Subcutaneous adipose tissue (tissue), 4 donors: ENCODE results near the gene NHLRC2. TPM values are rescaled to one million over a fixed set of nuclear protein-coding genes. Genes with fewer than 3 reads are reported as not detected.

Experiments used
- CTCF ChIP-seq: fragments of 450-650 bp; IDR thresholded peaks from one replicate; pipeline ENCODE4 v1.5.1; 2016; ENCODE audit warnings: low read depth, mild to moderate bottlenecking, control low read depth, antibody characterized with exemption, moderate library complexity
- total RNA-seq, 4 donors: library from RNA; depleted of rRNA; stranded (reverse); fragments of >200 nt; gene quantifications; one replicate each; pipeline ENCODE4 v1.1.0, GENCODE V29; 2016

Gene NHLRC2
- total RNA-seq, 4 donors from 2014 or later, result 25.0 to 68.6 (median 45.6) TPM

- TF ChIP-seq CTCF, result no peak
Observed at GRCh38 chr10:113867904-113868303, 13.4 kb downstream of the NHLRC2 start.

- no peak for TF ChIP-seq CTCF
Observed at GRCh38 chr10:113869789-113870188, 15.3 kb downstream of the NHLRC2 start.

- TF ChIP-seq CTCF, result no peak
Observed at GRCh38 chr10:113872139-113873030, 17.9 kb downstream of the NHLRC2 start.

- no peak for TF ChIP-seq CTCF
Observed at GRCh38 chr10:113875212-113875611, 20.8 kb downstream of the NHLRC2 start.

GRCh38 chr10:113876461-113876860 is 22.0 kb downstream of the NHLRC2 start:
- TF ChIP-seq CTCF, result no peak

- no peak for TF ChIP-seq CTCF
Observed at GRCh38 chr10:113879691-113880090, 25.2 kb downstream of the NHLRC2 start.

GRCh38 chr10:113880236-113880635 is 25.8 kb downstream of the NHLRC2 start:
- TF ChIP-seq CTCF, result no peak
